RPMI7951 (cell line): ENCODE measurements around the gene SKIL. TPM values are rescaled to one million over a fixed set of nuclear protein-coding genes. Genes with fewer than 3 reads are reported as not detected.

Experiments used
- DNase-seq: peaks from one replicate; pipeline ENCODE4 v3.0.0-alpha.2; 2012; ENCODE audit warnings: low read depth
- total RNA-seq: library from RNA; depleted of rRNA; stranded (reverse); fragments of >200 nt; shearing (Covaris generic); gene quantifications from 2 replicates; pipeline ENCODE4 v1.2.3, GENCODE V29; 2014

Gene SKIL
- total RNA-seq, 1 experiment from 2014 or later = 53.1 TPM

DNA sequence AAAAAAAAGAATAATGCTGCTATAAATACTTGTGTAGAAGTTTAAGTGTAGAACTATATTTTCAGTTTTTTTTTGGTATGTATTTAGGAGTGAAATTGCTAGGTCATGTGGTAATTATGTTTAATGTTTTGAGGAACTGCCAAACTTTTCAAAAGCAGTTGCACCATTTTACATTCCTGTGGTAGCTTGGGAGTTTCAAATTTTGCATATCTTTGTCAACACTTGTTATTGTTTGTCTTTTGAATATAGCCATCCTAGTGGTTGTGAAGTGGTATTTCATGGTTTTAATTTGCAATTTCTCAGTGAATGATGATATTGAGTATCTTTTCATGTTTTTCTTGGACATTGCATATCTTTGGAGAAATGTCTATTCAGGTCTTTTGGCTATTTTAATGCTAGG is 30.4 kb downstream of the SKIL start:
- DNase-seq = no peak

DNA sequence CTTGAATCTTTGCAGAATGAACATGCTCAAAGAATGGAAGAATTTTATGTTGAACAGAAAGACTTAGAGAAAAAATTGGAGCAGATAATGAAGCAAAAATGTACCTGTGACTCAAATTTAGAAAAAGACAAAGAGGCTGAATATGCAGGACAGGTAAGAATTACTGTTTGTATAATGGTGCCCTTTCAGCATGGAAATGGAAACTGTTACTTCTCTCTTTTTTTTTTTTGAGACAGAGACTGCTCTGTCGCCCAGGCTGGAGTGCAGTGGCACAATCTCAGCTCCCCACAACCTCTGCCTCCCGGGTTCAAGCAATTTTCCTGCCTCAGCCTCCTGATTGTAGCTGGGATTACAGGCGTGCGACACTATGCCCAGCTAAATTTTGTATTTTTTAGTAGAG is 33.6 kb downstream of the SKIL start:
- no peak for DNase-seq

DNA sequence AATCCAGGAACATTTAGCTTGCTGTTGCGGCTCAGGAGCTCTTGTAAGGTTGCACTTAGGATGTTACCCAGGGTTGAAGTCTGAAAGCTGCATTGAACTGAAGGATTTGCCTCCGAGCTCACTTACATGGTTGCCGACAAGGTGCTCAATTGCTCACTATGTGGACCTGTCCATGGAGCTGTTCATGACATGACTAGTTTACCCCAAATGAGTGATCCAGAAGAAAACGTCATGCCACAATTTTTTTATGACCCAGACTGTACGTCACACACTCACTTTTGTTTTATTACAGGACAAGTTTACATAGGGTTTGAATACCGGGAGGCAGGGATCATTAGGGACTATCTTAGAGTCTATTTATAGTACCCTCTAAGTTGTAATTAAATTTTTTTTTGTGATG is 40.2 kb downstream of the SKIL start:
- DNase-seq = no peak

DNA sequence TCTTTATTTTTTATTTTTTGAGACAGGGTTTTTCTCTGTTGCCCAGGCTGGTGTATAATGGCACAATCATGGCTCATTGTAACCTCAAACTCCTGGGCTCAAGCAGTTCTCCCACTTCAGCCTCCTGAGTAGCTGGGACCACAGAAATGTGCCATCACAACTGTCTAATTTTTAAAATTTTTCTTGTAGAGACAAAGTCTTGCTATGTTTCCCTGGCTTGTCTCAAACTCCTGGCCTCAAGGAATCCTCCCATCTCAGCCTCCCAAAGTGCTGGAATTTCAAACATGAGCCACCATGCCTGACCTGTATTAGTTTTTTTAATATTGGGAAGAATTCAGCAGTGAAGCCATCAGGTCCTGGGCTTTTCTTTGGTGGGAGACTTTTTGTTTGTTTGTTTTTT is 47.6 kb downstream of the SKIL start:
- DNase-seq = no peak

DNA sequence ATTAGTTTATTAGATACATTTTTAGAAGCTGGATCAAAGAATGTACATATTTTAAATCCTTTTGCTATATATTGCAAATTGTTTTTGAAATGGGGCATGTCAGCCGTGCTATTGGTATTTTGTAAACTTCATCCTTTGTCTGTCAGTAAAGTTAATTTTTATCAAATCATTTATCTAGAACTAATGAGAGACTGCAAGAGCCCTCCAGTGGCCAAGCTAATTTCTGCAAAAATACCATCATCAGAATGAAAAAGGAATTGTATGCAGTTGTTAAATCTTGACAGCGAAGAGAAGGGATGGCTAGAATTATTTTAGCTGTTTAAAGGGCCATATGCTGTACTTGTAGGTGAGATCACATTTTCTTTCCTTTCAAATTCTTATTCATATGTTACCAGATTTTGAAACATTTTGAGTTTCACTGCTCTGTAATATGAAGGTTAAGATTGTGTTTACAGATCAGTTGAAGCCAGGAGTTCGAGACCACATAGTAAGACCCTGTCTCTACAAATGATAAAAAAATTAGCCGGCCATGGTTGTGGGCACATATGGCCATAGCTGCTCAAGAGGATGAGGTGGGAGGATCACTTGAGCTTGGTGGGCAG is 53.0 kb downstream of the SKIL start:
- DNase-seq = peak; percentile 49

DNA sequence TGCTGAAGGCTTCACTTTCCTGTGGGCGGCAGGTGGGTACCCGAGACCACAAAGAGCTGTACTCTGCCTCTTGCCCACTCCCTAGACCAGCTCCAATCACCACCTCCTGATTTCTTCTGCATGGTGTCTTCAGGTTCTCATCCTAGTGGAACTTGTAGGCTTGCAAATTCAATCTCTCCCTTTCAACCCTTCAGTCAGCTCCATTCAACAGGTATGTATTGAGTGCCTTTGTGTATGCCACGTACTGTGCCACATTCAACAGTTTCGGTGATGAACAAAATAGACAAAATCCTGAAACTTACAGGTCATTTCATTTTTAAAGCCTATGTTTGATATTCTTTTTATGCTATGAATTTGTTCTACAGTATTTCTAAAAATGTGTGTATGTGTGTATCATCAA is 55.8 kb downstream of the SKIL start:
- DNase-seq = no peak

DNA sequence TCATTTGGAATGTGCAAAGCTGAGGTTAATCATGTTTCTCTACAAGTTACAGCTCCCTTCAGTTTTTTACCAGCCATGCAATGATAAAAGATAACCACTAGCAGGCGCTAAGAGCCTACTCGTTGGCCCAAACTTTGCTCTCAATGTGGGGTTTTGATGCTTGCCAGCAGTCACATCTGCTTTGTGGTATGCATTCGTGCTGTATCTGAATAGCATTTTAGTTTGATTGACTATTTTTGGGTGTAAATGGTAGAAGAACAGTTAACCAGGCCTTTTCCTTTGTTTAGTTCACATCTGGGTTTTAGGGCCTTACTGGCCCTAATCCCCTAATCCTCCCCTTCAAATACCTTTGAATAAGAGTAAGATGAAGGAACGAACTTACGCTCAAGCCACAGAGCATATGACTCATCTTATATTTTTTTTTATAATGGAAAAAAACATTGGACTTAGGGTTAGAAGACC is 56.7 kb downstream of the SKIL start:
- peak; percentile 92 for DNase-seq

DNA sequence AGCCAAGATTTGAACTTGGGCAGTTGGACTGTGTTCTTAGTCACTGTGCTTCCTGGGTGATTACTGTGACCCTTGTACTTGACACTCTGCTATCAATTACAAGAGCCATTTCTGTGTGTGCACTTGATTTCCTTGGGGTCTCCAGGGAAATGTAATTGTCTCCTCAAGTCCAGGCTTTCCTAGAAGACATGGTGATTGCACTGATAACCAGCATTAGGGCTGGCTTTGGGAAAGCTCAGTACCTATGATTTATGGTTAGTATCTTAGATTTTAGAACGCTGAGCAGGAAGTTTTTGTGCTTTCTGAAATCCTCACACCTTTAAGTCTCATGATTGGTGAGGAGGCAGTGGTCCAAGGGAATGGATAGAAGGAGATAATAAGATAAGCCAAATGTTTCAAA is 59.6 kb downstream of the SKIL start:
- no peak for DNase-seq

DNA sequence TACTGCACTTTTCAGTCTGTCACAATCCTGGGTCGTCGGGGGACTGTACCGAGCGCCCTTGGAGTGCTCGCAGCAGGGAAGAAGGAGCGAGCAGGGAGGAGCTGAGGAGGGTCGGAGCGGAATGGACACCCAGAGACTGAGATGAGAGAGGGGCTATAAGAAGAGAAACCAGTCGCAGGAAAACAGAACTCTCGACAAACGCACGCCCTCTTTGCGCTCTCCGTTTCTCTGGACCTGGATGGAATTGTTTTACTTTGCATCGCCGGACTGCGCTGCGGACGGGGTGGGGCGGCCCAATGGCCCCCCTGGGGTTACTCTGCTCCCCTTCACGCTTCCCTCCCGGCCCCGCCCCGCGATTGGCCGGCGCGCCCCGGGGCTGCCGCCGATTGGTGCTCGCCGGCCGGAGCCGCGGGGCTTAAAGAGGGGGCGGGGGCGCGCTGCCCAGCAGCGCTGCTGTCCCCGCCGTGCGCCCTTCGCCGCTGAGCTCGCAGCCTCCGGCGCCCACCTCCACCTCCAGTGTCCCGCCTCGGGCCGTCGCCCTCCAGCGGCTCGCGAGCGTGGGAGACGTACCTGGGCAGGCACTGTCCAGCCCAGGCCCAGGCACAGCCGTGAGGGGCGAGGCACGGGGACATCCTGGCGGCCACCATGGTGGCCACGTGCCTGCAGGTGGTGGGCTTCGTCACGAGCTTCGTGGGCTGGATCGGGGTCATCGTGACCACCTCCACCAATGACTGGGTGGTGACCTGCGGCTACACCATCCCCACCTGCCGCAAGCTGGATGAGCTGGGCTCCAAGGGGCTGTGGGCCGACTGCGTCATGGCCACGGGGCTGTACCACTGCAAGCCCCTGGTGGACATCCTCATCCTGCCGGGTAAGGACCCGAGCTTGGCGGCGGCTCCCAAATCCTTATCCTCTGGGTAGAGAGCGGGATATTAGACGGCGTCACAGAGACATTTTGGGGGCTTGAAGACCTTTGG is 61.2 kb downstream of the SKIL start, which contains the start of gene CLDN11:
Gene CLDN11 (plus strand): TSS at position 447 of the 977 bp plus-strand sequence. CDS start 199 bp downstream, at position 646.
- no peak for DNase-seq

DNA sequence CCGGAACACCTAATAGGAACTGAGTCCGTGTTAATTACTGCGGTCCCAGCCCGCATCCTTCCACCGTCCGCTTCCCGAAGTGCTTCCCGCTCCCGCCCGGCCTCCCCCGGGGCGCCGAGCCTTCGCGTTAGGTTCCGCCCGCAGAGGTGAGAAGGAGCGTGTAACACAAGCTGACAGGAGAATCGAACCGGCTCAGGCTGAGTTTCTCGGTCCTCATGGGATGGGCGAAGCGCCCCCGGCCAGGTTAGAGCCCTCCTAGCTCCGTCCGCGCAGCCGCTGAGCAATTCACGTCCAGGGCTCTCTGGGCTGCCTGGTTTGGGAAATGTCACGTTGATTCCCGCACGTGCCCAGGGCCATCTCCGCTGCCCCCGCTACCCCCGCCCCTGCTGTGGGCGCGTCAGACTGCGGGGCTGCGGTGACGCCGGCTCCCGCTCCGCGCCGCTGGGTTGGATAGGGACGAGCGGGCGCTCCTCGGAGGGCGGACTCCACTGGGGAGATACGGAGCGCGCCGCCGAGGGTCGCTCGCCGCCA is 62.1 kb downstream of the SKIL start:
- no peak for DNase-seq

DNA sequence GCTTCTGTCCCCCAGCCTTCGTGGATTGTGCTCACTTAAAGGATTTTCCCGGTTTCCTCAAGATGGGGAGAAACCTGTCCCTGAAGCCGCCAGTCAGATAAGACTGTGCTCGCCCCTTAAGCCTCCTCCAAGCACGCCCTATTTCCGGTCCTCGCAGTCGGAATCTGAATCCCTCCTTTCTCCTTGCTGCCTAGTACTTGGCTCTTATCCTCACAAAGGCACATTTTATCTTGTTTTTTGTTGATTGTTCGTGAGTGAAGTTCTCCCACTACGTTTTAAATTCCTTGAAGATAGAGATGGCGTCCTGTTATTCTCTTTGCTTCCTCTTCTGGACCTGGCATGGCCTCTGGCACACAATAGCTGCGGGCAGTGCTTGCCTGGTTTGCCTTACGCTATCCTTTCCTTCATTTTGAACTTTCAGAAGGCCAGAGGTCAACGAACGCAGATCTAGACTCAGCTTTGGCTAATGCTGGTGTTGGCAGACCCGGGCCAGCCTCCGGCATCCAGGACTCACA is 62.8 kb downstream of the SKIL start:
- DNase-seq = no peak

DNA sequence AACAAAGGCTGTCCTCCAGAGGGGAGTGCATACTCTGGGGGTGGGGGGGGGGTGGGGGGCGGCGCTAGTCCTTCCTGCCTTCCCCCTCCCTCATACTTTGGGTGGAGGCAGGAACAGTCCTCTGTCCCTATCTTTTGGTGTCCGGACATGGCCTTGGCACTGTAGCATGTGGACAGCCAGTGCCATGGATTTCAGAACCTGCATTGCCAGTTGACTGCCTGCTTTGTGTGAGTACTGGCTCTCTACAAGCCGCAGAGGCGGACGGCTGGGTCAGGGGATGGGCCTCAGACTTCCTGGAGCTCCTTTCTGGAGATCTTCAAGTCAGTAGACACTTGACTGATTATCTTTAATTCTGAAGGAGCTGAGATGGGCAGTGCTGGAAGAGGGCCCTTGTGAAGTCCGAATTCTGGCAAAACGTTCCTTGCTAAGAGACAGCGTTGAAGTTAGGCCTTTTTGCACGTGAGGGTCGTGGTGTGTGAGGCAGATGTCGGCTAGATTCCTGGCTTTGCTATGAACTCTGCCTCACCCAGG is 63.7 kb downstream of the SKIL start:
- peak; percentile 62 for DNase-seq

DNA sequence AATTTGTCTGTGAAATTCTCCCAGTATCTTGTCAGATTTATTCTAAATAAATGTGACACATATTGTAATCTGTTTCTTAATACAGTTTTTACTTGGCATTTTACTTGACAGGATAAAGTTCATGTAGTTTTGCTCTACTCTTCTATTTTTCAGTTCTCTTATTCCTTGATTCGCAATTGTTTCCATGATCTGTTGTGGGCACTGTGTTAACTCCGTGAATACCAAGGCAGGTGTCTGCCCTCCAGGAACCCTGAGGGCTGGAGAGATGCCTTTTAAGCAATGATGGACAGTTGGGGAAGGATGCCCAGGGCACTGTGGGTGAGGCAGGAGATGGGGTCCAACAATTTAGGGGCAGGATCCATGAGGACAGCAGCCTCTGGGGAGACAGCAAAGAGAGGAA is 64.2 kb downstream of the SKIL start:
- DNase-seq = no peak

DNA sequence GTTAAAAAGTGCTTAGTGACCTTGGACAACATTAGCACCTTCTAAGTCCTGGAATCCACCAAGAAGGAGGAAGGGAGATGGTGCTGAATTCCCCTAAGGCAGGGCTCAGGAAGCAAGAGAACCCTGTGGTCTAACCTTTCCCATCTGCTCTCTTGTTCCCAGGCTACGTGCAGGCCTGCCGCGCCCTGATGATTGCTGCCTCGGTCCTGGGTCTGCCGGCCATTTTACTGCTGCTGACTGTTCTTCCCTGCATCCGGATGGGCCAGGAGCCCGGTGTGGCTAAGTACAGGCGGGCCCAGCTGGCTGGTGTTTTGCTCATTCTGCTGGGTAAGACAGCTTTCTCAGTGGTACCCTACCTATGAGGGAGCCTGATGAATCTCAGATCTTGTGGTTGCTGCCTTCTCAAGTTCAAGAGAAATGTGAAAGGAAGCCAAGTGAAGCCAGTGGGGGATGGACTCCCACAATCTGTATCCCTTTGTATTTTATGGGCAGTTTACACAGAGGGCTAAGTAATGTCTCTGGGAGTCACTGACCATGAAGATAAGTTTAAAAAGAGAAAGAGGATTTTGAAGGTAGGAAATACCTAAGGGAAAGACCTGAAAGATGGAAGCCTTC is 65.6 kb downstream of the SKIL start:
- DNase-seq = peak; percentile 86

DNA sequence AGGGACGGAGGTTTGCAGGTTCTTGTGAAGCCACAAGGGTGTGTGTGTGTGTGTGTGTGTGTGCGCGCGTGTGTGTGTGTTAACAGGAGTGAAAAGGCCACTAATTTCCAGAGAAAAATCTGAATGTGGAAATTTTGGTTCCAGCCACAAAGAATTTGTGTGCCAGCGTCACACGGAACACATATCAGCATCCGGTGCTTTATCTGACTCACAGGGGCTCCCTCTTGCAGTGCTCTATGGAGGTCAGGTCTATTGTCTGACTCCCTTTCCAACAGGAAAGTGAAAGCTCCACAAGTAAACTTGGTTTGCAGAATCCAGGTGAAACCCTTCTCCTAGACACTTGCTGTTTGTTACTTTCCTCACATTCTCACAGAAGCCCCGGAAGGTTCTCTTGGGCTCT is 67.4 kb downstream of the SKIL start:
- peak; percentile 82 for DNase-seq

DNA sequence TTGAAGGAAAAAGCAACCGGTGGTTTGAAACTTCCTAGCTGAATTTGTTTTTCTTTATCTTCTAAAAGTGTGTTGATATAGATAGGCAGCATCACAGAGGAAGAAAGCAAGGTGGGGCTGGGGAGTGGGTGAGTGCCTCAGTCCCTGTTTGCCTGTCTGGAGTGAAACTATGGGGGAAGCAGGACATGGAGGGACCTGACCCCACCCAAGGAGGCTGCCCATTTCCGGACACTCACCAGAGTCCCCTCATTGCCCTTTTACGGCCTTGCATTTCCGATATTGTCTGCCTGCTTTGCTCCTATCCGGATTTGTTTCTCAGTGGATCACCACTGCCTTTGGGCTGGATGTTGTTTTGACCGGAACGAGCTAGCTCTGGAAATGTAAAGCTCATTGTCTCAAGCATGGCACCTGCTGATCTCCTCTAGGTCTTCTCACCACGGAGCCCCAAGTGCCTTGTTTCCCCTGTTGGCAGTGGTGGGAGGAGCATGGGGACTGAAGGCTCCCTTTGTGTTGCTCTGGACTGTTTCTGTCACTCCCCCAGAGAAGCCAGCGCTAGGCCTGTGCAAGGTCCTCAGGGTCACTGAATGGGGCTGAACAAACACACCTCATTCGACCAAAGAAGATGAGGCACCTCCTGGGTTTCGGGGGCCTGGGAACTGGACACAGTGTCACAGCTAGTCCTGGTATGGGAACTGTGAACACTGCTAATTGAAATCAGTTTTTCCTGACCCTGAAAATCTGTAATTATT is 68.2 kb downstream of the SKIL start:
- DNase-seq = peak; percentile 65

DNA sequence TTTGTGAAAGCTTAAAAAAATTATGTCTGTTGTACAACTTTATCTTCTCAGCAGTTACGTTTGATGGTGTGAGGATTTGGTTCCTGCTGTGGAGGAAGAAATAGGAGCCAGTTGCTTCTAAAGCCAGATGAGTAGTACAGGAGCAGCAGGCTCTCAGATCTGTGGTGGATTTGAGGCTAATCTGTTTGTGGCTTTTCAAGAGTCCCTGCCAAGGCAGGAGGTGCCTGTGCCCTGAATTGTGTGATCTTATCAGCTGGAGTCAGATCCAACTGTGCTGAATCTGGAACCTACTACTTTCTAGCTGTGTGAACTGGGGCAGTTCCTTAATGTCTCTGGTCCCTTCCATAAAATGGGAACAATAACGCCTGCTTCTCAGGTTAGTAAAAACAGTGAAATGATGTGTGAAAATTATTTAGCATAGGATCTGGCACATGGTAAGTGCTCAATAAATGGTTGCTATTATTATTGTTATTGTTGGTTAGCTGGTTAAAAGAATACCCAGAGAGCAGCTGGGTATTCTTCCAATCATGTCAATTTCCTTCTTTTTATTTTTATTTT is 68.8 kb downstream of the SKIL start:
- peak; percentile 95 for DNase-seq

DNA sequence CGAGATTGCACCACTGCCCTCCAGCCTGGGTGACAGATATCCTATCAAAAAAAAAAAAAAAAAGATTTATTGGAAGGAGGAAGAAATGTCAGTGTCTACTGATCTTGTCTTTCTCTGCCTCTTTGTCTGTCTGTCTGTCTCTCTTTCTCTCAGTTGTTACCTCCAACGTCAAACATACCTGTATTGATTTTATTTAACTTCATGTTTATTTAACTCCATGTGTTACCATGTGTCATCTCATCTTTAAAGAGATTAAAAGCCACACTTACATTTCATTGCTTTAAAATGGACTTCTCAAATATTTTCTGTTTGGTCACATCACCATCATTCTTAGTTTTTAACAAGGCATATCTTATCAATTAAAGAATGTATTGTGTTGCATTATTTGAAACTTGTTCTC is 70.6 kb downstream of the SKIL start:
- DNase-seq = no peak

DNA sequence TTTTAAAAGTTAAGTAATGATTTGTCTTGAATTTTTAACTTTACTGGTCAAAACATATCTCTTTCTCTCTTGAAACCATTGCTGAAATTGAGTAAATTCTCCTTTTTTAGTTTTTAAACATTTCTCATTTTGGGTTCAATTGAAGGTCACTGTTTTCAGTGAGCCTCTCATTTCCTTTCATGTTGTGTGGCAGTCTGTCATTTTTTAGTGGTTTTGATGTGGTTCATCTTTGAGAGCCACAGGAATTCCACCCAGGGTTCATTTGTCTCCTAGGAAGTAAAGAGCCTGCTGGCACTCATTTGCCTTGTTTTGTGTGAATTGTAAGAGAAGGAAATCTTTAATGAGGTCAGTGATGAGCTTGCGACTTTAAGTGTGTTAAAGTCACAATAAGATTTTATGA is 71.5 kb downstream of the SKIL start:
- peak; percentile 95 for DNase-seq

DNA sequence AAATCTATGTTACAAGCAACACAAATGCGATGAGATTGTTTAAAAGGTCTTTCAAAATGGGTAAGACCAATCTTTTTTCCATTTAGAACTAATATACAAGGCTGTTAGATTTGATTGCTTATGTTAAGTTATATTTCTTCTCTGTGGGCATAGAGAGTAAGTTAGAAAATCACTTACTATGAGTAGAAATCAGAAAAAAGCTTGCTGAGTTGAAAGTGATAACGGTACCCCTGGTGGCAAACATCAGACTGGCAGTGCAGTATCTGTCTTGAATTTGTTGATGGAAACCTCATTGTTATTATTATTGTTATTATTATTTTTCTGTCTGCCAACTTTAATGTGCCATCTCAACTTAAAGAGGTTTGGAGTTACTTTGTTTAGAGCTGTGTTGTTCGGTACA is 73.5 kb downstream of the SKIL start:
- DNase-seq = no peak

DNA sequence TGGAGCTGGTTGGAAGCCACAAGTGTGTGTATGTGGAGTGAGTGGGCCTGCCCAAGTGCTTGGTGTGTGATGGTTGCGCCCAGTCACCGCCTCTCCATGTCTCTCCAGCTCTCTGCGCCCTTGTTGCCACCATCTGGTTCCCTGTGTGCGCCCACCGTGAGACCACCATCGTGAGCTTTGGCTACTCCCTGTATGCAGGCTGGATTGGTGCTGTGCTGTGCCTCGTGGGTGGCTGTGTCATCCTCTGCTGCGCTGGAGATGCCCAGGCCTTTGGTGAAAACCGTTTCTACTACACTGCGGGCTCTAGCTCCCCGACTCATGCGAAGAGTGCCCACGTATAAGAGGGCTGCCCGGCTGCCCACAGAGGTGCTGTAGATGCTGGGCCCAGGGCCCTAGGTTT is 74.9 kb downstream of the SKIL start:
- no peak for DNase-seq
